ENCODE measurements around the gene TFAP2D. TPM values are rescaled to one million over a fixed set of nuclear protein-coding genes. Genes with fewer than 3 reads are reported as not detected.

Gene TFAP2D
- total RNA-seq, 1 experiment from 2014 or later: not detected

Other genes with a start within 250 kb of the TFAP2D start
- not detected in 2 replicates for gene TFAP2B, start 105.3 kb downstream of the TFAP2D start, total RNA-seq (2014; rRNA removed; shearing (Covaris generic); ENCODE audit: low replicate concordance)

Data from Karpas-422 (cell line).